WI38 (cell line): Measurements from ENCODE around the gene AXIN2.
"Not testable (repeated sequence)": the region's sequence is repeated elsewhere in the genome, so short reads cannot be mapped to it uniquely, and the experiment has no call there.

ENCODE experiments used
- H3K4me3 ChIP-seq: 2 replicates; pipeline ENCODE4 v1.5.1; 2011; ENCODE audit warnings: low read depth, mild to moderate bottlenecking, control low read depth, low read length
- TF ChIP-seq, protein P1 (sequence below): IDR thresholded peaks from 2 replicates; pipeline ENCODE4 v1.5.1; 2012; ENCODE audit warnings: low read depth, mild to moderate bottlenecking, control low read depth, low read length

AXIN2 gene

DNA sequence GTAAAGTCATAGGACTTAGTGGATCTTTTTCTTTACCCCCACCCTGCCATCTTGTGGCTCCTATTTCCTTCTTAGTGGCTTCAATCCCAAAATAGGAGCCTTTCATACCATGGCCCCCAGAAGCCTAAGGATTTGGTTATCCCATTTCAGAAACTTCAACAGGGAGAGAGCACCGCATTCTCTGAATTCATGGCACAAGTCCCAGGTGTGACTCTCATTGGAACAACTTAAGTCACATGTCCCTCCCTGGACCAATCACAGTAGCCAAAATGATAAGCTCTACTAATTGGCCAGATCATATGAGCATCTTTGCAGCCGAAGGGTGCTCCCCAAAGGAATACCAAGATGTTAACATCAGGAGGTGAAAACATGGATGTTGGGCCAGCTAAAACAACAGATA lies 43.2 kb downstream of the AXIN2 start:
- TF ChIP-seq, protein P1, sequence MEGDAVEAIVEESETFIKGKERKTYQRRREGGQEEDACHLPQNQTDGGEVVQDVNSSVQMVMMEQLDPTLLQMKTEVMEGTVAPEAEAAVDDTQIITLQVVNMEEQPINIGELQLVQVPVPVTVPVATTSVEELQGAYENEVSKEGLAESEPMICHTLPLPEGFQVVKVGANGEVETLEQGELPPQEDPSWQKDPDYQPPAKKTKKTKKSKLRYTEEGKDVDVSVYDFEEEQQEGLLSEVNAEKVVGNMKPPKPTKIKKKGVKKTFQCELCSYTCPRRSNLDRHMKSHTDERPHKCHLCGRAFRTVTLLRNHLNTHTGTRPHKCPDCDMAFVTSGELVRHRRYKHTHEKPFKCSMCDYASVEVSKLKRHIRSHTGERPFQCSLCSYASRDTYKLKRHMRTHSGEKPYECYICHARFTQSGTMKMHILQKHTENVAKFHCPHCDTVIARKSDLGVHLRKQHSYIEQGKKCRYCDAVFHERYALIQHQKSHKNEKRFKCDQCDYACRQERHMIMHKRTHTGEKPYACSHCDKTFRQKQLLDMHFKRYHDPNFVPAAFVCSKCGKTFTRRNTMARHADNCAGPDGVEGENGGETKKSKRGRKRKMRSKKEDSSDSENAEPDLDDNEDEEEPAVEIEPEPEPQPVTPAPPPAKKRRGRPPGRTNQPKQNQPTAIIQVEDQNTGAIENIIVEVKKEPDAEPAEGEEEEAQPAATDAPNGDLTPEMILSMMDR: no peak
- H3K4me3 ChIP-seq: no peak overlapping the region

DNA sequence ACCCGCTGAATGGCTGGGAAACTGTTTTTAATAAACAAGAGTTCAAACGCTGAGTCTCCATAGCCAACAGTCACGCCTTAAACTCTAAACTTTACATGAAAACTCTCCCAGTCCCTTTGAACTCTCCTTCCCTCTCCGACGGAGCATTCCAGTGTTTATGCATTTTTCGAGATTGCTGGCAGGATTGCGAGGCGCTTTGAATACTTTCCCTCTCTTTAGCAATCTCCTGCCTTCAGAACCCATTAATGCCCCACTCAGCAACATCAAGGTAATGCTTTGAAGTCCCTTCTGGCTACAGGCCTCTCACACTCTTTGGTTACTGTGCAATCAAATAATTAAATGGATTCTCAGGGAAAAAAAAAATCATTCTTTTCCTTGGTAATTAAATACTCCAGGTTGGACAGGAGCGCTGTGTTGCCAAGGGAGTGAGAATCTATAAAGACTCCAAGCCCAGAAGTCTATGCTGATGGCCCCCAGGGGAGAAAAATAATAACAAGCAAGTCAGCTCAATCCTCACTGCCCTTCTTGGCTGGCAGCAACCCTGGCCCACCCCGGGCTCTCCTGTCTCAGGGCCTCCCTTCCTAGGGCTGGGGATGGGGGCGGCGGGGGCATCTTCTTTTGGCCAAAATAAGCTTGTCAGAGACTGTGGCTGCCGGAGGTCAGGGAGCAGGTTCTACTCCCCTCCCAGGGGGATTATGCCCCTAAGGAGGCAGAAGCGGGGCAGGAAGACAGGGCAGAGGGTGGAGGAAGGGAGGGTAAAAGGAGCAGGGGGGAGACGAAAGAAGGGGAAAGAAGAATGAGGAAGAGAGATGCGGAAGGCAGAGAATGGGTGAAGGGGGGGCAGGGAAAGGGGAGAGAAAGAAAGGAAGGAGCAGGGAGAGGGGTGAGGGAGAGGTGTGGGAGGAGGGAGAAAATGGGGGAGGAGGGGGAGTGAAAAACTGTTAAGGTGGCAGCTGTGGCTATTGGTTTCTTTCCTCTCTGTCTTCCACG lies 45.2 kb downstream of the AXIN2 start:
- no peak overlapping the region for H3K4me3 ChIP-seq
- TF ChIP-seq, protein P1: no peak

DNA sequence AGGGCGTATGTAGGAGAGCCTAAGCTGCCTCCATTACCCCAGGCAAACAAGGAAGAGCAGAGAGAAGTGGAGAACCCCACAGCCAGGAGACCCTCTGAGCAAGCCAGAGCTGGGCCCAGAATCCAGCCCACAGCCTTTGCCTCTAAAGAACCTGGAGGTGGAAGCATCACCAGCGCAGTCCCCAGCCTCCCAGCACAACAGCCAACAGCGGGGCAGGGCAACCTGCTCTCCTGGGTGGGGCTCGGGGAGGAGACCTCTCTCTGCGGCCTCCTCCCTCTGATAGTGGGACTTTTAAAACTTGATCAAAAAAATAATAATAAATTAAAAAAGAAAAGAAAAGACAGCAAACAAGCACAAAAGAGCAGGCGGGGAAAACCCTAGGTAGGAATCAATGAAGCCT lies 45.9 kb downstream of the AXIN2 start:
- TF ChIP-seq, protein P1: no peak
- H3K4me3 ChIP-seq: no peak overlapping the region

DNA sequence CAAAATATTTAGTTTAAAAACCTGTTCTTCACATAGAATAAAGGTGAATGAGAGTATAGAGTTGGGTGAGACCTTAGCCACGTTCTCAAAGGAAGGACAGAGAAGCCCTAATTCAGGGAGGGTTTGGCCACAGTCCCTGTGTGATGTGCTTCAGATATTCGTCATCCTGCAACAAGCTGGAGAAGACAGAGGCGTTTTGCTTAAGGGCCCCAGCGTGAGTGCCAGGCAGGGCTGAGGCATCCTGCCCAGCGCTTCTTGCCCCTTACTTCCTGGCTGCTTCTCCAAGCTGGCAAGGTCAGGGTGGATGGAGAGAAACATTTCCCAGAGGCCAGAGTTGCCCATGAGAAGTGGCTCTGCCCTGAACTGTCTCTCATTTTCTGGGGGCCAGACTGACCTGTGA lies 46.9 kb downstream of the AXIN2 start:
- TF ChIP-seq, protein P1: no peak
- no peak overlapping the region for H3K4me3 ChIP-seq

DNA sequence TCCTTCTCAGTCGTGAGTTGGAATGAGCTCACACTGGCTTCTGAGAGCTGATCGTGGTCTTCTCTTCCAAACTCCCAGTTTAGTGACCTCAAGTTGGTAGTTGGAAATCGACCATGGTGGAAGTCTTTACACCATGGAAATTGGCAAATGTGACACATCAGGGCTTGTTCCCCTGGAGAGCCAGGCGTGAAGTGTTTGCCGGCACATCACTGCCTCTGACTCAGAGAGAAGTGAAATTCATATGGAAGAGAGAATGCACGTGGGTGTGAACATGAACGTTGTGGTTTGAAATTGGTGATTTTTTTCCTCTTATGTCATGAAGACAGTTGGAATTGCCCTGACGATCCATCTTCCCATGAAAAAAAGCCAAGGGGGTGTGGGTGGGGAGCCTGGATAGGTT lies 47.4 kb downstream of the AXIN2 start:
- H3K4me3 ChIP-seq: no peak overlapping the region
- TF ChIP-seq, protein P1: no peak

DNA sequence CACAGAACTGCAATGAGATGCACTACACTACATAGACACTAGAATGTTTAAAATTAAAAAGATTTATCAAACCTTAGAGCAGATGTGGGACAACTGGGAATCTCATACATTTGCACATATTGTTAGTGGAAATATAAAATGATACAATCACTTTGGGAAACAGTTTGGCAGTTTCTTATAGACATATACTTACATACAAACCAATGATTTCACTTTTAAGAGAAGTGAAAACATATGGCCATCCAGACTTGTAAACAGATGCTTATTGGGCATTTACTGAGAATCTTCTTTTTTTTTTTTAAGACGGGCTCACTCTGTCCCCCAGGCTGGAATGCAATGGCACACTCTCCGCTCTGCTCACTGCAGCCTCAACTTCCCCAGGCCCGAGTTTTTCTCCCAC lies 50.1 kb downstream of the AXIN2 start:
- no peak overlapping the region for H3K4me3 ChIP-seq
- TF ChIP-seq, protein P1: no peak

DNA sequence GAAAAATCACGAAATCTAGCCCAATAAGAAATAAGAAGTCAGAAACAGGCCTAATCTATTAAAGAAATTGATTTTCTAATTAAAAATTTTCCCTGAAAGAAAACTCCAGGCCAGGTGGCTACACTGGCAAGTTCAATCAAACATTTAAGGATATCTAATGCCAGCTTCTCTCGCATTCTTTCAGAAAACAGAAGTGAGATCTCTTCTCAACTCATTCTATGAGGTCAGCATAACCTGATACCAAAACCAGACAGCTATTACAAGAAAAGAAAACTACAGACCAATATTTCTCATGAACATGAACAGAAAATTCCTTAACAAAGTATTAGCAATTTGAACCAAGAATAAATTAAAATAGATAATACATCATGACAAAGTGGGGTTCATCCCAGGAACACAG lies 52.4 kb downstream of the AXIN2 start:
- H3K4me3 ChIP-seq: no peak overlapping the region
- TF ChIP-seq, protein P1: no peak

DNA sequence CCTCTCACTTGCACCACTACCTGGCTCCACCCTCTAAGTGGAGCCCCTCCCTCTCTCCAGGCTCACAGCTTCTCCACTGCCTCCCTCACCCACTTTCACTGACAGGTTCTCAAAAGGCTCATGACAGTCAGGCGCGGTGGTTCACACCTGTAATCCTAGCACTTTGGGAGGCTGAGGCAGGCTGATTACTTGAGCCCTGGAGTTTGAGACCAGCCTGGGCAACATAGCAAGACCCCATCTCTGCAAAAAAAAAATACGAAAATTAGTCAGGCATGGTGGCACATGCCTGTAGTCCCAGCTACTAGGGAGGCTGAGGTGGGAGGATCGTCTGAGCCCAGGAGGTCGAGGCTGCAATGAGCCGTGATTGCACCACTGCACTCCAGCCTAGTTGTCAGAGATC lies 56.8 kb downstream of the AXIN2 start:
- not testable (repeated sequence) for H3K4me3 ChIP-seq
